SK-N-SH treated with all-trans-retinoic acid at 6 μM for 48 hours (cell line): Measurements from ENCODE around the gene SRI.
"Not testable (repeated sequence)": the region's sequence is repeated elsewhere in the genome, so short reads cannot be mapped to it uniquely, and the experiment has no call there.

Source experiments
- ATAC-seq: fragments of 200-7000 bp; cut with Tn5 transposase; 3 replicates; pipeline ENCODE4 v1.9.1; 2020; ENCODE audit warnings: mild to moderate bottlenecking, moderate library complexity
- ARNTL ChIP-seq: fragments of 450-650 bp; formaldehyde crosslinking; IDR thresholded peaks from 2 replicates; pipeline ENCODE4 v1.5.0; 2020; ENCODE audit warnings: low read depth, mild to moderate bottlenecking, moderate library complexity, borderline replicate concordance
- BACH2 ChIP-seq: fragments of 250-450 bp; sonication (Bioruptor Pico); IDR thresholded peaks from 2 replicates; pipeline ENCODE4 v1.9.0; 2021; ENCODE audit warnings: mild to moderate bottlenecking, borderline replicate concordance
- CSDC2 ChIP-seq: fragments of 250-450 bp; sonication (Bioruptor Pico); IDR thresholded peaks from 2 replicates; pipeline ENCODE4 v1.5.0; 2020; ENCODE audit warnings: mild to moderate bottlenecking, moderate library complexity
- CSRNP3 ChIP-seq: fragments of 250-450 bp; sonication (Bioruptor Pico); IDR thresholded peaks from 2 replicates; pipeline ENCODE4 v1.5.1; 2021; ENCODE audit warnings: mild to moderate bottlenecking, moderate library complexity
- ESRRG ChIP-seq: fragments of 250-450 bp; sonication (Bioruptor Pico); IDR thresholded peaks from 2 replicates; pipeline ENCODE4 v1.6.1; 2021; ENCODE audit warnings: mild to moderate bottlenecking
- GLIS3 ChIP-seq: fragments of 250-450 bp; sonication (Bioruptor Pico); IDR thresholded peaks from 2 replicates; pipeline ENCODE4 v1.5.0; 2020; ENCODE audit warnings: mild to moderate bottlenecking, moderate library complexity
- ISL1 ChIP-seq: fragments of 250-450 bp; sonication (Bioruptor Pico); IDR thresholded peaks from 2 replicates; pipeline ENCODE4 v2.1.2; 2022; ENCODE audit warnings: mild to moderate bottlenecking, moderate library complexity
- POU6F1 ChIP-seq: fragments of 250-450 bp; sonication (Bioruptor Pico); IDR thresholded peaks from 2 replicates; pipeline ENCODE4 v1.8.0; 2021; ENCODE audit warnings: low read depth, mild to moderate bottlenecking, moderate library complexity, borderline replicate concordance
- PPARA ChIP-seq: fragments of 250-450 bp; sonication (Bioruptor Pico); IDR thresholded peaks from 2 replicates; pipeline ENCODE4 v1.5.0; 2020; ENCODE audit warnings: mild to moderate bottlenecking, borderline replicate concordance
- SNAI2 ChIP-seq: fragments of 250-450 bp; sonication (Bioruptor Pico); IDR thresholded peaks from 2 replicates; pipeline ENCODE4 v1.5.0; 2020; ENCODE audit warnings: mild to moderate bottlenecking, moderate library complexity
- TOX ChIP-seq: fragments of 250-450 bp; sonication (Bioruptor Pico); IDR thresholded peaks from 2 replicates; pipeline ENCODE4 v1.8.0; 2021; ENCODE audit warnings: mild to moderate bottlenecking, moderate library complexity, borderline replicate concordance
- ZC3H10 ChIP-seq: fragments of 250-450 bp; sonication (Bioruptor Pico); IDR thresholded peaks from 2 replicates; pipeline ENCODE4 v1.5.1; 2021; ENCODE audit warnings: mild to moderate bottlenecking, moderate library complexity
- ZFP3 ChIP-seq: fragments of 250-450 bp; sonication (Bioruptor Pico); IDR thresholded peaks from 2 replicates; pipeline ENCODE4 v1.5.0; 2020; ENCODE audit warnings: mild to moderate bottlenecking, moderate library complexity
- ZFP30 ChIP-seq: fragments of 450-650 bp; formaldehyde crosslinking; IDR thresholded peaks from 2 replicates; pipeline ENCODE4 v1.5.0; 2022; ENCODE audit warnings: mild to moderate bottlenecking, moderate library complexity
- ZNF565 ChIP-seq: fragments of 450-650 bp; formaldehyde crosslinking; conservative IDR thresholded peaks from 2 replicates; pipeline ENCODE4 v1.5.0; 2020; ENCODE audit warnings: low read depth, mild to moderate bottlenecking, moderate library complexity
- ZNF70 ChIP-seq: fragments of 450-650 bp; formaldehyde crosslinking; IDR thresholded peaks from 2 replicates; pipeline ENCODE4 v1.5.0; 2020; ENCODE audit warnings: mild to moderate bottlenecking, moderate library complexity
- ZNF8 ChIP-seq: fragments of 450-650 bp; formaldehyde crosslinking; IDR thresholded peaks from 2 replicates; pipeline ENCODE4 v1.5.0; 2020; ENCODE audit warnings: mild to moderate bottlenecking, moderate library complexity
- TF ChIP-seq, protein P1 (sequence below): fragments of 250-450 bp; sonication (Bioruptor Pico); IDR thresholded peaks from 2 replicates; pipeline ENCODE4 v1.5.1; 2020; ENCODE audit warnings: low read depth, mild to moderate bottlenecking, moderate library complexity
- TF ChIP-seq, protein P2 (sequence below): fragments of 250-450 bp; sonication (Bioruptor Pico); IDR thresholded peaks from 2 replicates; pipeline ENCODE4 v1.5.0; 2020; ENCODE audit warnings: mild to moderate bottlenecking, moderate library complexity
- TF ChIP-seq, protein P3 (sequence below): fragments of 250-450 bp; sonication (Bioruptor Pico); IDR thresholded peaks from 2 replicates; pipeline ENCODE4 v1.8.0; 2020; ENCODE audit warnings: mild to moderate bottlenecking, moderate library complexity, borderline replicate concordance

The SRI gene

DNA sequence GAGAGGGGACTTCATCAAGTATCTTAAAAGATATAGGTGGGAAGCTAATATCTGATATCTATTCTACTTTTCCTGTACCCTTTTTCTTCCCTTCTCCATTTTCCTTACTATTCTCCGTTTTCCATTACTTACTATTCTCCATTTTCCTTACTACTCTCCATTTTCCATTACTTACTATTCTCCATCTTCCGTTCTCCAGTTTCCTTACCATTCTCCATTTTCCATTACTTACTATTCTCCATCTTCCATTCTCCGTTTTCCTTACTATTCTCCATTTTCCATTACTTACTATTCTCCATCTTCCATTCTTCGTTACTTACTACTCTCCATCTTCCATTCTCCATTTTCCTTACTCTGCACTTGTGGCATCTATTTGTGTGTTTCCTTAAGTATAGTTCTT lies 47.6 kb upstream of the SRI start (continued):
- no peak for TF ChIP-seq PPARA (CRISPR knock-in tag)
- TF ChIP-seq ZNF8 (CRISPR knock-in tag), result no peak

DNA sequence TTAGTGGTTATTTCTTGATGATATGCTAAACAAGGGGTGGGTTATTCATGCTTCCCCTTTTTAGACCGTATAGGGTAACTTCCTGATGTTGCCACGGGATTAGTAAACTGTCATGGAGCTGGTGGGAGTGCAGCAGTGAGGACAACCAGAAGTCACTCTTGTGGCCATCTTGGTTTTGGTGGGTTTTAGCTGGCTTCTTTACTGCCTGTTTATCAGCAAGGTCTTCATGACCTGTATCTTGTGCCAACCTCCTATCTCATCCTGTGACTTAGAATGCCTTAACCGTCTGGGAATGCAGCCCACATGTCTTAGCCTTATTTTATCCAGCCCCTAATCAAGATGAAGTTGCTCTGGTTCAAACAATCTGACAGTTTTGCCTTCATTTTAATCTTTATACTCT lies 45.1 kb upstream of the SRI start:
- not testable (repeated sequence) for ATAC-seq
- TF ChIP-seq ZFP3 (CRISPR knock-in tag) (peak; percentile 86), CSRNP3 (CRISPR knock-in tag) (0 out of 2 replicates have a peak, but pooled peaks have one; percentile 33), SNAI2 (CRISPR knock-in tag) (peak; percentile 89), GLIS3 (CRISPR knock-in tag) (0 out of 2 replicates have a peak, but pooled peaks have one; percentile 70), CSDC2 (CRISPR knock-in tag) (peak; percentile 92; the same call in 1 of the 2 replicates), ISL1 (CRISPR knock-in tag) (peak; percentile 96)
- TF ChIP-seq, protein P1, sequence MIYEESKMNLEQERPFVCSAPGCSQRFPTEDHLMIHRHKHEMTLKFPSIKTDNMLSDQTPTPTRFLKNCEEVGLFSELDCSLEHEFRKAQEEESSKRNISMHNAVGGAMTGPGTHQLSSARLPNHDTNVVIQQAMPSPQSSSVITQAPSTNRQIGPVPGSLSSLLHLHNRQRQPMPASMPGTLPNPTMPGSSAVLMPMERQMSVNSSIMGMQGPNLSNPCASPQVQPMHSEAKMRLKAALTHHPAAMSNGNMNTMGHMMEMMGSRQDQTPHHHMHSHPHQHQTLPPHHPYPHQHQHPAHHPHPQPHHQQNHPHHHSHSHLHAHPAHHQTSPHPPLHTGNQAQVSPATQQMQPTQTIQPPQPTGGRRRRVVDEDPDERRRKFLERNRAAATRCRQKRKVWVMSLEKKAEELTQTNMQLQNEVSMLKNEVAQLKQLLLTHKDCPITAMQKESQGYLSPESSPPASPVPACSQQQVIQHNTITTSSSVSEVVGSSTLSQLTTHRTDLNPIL (CRISPR knock-in tag), result peak; percentile 96
- TF ChIP-seq, protein P2, sequence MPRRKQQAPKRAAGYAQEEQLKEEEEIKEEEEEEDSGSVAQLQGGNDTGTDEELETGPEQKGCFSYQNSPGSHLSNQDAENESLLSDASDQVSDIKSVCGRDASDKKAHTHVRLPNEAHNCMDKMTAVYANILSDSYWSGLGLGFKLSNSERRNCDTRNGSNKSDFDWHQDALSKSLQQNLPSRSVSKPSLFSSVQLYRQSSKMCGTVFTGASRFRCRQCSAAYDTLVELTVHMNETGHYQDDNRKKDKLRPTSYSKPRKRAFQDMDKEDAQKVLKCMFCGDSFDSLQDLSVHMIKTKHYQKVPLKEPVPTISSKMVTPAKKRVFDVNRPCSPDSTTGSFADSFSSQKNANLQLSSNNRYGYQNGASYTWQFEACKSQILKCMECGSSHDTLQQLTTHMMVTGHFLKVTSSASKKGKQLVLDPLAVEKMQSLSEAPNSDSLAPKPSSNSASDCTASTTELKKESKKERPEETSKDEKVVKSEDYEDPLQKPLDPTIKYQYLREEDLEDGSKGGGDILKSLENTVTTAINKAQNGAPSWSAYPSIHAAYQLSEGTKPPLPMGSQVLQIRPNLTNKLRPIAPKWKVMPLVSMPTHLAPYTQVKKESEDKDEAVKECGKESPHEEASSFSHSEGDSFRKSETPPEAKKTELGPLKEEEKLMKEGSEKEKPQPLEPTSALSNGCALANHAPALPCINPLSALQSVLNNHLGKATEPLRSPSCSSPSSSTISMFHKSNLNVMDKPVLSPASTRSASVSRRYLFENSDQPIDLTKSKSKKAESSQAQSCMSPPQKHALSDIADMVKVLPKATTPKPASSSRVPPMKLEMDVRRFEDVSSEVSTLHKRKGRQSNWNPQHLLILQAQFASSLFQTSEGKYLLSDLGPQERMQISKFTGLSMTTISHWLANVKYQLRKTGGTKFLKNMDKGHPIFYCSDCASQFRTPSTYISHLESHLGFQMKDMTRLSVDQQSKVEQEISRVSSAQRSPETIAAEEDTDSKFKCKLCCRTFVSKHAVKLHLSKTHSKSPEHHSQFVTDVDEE (CRISPR knock-in tag), result 0 out of 2 replicates have a peak, but pooled peaks have one; percentile 48

DNA sequence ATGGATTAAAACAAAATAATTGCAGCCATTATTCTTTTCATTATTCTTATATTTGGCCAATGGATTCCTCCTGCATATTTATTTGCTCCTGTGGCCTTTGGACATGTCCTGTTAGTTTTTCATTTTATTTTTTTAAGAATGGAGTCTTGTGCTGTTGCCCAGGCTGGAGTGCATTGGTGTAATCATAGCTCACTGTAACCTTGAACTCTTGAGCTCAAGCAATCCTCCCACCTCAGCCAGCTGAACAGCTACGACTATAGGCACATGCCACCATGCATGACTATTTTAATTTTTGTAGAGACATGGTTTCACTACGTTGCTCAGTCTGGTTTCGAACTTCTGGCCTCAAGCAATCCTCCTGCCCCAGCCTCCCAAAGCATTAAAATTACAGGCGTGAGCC lies 42.7 kb upstream of the SRI start:
- TF ChIP-seq PPARA (CRISPR knock-in tag), result no peak
- TF ChIP-seq ZNF565 (CRISPR knock-in tag), result no peak
- TF ChIP-seq BACH2 (CRISPR knock-in tag), result no peak
- TF ChIP-seq ZFP30 (CRISPR knock-in tag), result no peak
- TF ChIP-seq GLIS3 (CRISPR knock-in tag), result no peak
- TF ChIP-seq ZC3H10 (CRISPR knock-in tag), result no peak
- no peak for TF ChIP-seq POU6F1 (CRISPR knock-in tag)
- TF ChIP-seq, protein P3, sequence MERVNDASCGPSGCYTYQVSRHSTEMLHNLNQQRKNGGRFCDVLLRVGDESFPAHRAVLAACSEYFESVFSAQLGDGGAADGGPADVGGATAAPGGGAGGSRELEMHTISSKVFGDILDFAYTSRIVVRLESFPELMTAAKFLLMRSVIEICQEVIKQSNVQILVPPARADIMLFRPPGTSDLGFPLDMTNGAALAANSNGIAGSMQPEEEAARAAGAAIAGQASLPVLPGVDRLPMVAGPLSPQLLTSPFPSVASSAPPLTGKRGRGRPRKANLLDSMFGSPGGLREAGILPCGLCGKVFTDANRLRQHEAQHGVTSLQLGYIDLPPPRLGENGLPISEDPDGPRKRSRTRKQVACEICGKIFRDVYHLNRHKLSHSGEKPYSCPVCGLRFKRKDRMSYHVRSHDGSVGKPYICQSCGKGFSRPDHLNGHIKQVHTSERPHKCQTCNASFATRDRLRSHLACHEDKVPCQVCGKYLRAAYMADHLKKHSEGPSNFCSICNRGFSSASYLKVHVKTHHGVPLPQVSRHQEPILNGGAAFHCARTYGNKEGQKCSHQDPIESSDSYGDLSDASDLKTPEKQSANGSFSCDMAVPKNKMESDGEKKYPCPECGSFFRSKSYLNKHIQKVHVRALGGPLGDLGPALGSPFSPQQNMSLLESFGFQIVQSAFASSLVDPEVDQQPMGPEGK, result no peak
- TF ChIP-seq TOX (CRISPR knock-in tag), result no peak
- no peak for TF ChIP-seq CSDC2 (CRISPR knock-in tag)
- TF ChIP-seq SNAI2 (CRISPR knock-in tag), result no peak
- TF ChIP-seq, protein P1 (CRISPR knock-in tag), result no peak
- TF ChIP-seq ARNTL, result no peak
- TF ChIP-seq ZNF8 (CRISPR knock-in tag), result no peak
- no peak for TF ChIP-seq ZNF70 (CRISPR knock-in tag)
- TF ChIP-seq ESRRG (CRISPR knock-in tag), result no peak
- ATAC-seq, result no peak
